WERI-Rb-1 (cell line): ENCODE measurements around the gene LIPI.
A peak's percentile ranks its signal among the peaks of the same experiment; 100 is the strongest.
"Not testable (repeated sequence)": the region's sequence is repeated elsewhere in the genome, so short reads cannot be mapped to it uniquely, and the experiment has no call there.

ENCODE experiments used
- DNase-seq: peaks from one replicate; pipeline ENCODE4 v3.0.0-alpha.2; 2020
- H3K27ac ChIP-seq: fragments of 250-450 bp; sonication (Bioruptor Pico); 2 replicates; pipeline ENCODE4 v1.5.1; 2020; ENCODE audit warnings: mild to moderate bottlenecking, moderate library complexity
- H3K27me3 ChIP-seq: fragments of 250-450 bp; sonication (Bioruptor Pico); 2 replicates; pipeline ENCODE4 v1.5.1; 2021; ENCODE audit warnings: mild to moderate bottlenecking, low read depth, moderate library complexity; ENCODE audit not compliant: insufficient read depth, severe bottlenecking
- H3K36me3 ChIP-seq: fragments of 250-450 bp; sonication (Bioruptor Pico); 2 replicates; pipeline ENCODE4 v1.5.1; 2020; ENCODE audit warnings: mild to moderate bottlenecking, moderate library complexity
- H3K4me3 ChIP-seq: 2 replicates; pipeline ENCODE4 v1.5.1; 2011; ENCODE audit warnings: low read depth, mild to moderate bottlenecking, control low read depth, low read length
- H3K9me3 ChIP-seq: fragments of 250-450 bp; sonication (Bioruptor Pico); 2 replicates; pipeline ENCODE4 v1.5.1; 2021; ENCODE audit warnings: mild to moderate bottlenecking, moderate library complexity; ENCODE audit not compliant: severe bottlenecking
- TF ChIP-seq, protein P1 (sequence below): IDR thresholded peaks from 2 replicates; pipeline ENCODE4 v1.5.1; 2011; ENCODE audit warnings: low read depth, mild to moderate bottlenecking, control low read depth, inconsistent platforms, low read length

Gene LIPI

DNA sequence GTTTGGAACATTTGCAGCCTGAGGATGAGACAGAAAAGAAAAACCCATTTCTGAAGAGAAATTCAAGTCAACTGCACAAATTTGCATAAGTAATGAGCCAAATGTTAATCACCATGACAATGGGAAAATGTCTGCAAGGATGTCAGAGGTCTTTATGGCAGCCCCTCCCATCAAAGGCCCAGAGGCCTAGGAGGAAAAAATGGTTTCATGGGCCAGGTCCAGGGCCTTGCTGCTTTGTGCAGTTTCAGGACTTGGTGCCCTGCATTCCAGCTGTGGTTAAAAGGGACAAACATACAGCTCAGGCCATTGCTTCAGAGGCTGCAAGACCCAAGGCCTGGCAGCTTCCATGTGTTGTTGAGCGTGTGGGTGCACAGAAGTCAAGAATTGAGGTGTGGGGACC, 18.6 kb upstream of the LIPI start:
- H3K27me3 ChIP-seq = no peaks in the 10 kb centered on the region

DNA sequence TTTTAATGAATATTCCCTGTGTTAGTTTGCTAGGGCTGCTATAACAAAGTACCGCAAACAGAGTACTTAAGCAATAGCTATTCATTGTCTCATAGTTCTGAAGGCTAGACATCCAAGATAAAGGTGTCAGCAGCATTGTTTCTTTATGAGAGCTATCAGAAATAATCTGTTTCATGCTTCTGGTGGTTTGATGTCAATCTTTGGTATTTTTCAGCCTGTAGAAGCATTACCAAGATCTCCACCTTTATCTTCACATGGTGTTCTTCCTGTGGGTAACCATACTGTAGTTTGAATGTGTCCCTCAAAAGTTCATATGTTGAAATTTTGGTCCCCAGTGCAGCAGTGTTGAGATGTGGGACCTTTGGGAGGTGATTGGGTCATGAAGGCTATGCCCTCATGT, 12.6 kb upstream of the LIPI start:
- Histone ChIP-seq H3K4me3 (no peak overlapping the region), H3K9me3 (no peaks in the 10 kb centered on the region), H3K27me3 (no peaks in the 10 kb centered on the region), H3K27ac (no peak overlapping the region), H3K36me3 (no peaks in the 10 kb centered on the region)
- TF ChIP-seq, protein P1, sequence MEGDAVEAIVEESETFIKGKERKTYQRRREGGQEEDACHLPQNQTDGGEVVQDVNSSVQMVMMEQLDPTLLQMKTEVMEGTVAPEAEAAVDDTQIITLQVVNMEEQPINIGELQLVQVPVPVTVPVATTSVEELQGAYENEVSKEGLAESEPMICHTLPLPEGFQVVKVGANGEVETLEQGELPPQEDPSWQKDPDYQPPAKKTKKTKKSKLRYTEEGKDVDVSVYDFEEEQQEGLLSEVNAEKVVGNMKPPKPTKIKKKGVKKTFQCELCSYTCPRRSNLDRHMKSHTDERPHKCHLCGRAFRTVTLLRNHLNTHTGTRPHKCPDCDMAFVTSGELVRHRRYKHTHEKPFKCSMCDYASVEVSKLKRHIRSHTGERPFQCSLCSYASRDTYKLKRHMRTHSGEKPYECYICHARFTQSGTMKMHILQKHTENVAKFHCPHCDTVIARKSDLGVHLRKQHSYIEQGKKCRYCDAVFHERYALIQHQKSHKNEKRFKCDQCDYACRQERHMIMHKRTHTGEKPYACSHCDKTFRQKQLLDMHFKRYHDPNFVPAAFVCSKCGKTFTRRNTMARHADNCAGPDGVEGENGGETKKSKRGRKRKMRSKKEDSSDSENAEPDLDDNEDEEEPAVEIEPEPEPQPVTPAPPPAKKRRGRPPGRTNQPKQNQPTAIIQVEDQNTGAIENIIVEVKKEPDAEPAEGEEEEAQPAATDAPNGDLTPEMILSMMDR = no peak
- no peak for DNase-seq

More for the DNA sequence above, 18.6 kb upstream of the LIPI start:
- DNase-seq = no peak
- TF ChIP-seq, protein P1 = no peak
- H3K4me3 ChIP-seq = no peak overlapping the region
- H3K9me3 ChIP-seq = peaks cover 9% of the 10 kb centered on the region
- no peaks in the 10 kb centered on the region for H3K36me3 ChIP-seq
- no peak overlapping the region for H3K27ac ChIP-seq

DNA sequence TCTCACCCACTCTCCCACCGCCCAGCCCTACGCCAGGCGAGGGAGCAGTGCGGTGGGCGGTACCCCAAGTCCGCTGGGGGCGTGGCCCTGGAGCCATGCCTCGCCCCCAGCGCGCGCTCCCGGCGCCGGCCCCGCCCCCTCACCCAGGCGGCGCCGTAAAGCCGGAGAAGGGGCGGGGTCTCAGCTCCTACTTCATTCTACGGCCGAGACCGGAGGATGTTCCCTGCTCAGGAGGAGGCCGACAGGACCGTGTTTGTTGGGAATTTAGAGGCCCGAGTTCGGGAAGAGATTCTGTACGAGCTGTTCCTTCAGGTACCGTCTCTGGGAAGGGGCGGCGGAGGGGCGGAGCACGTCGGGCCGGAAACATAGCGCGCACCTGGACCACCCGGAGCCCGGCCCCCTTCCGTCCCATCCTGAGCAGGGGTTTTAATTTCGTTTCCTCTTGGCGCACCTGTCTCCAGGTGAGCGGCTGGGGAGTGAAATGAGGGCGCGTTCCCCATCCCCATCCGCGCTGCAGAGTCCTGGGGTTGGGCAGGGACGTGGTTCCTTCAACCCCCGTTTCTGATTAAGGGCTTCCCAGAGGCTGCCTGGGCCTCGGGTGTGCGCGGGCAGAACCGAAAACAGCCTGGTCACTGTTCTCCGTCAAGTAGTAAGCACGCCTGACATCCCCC, 5.4 kb upstream of the LIPI start, which contains the start of gene RBM11:
Gene RBM11 (plus strand): TSS at position 187 of the 671 bp plus-strand sequence. CDS start 30 bp downstream, at position 217.
- Histone ChIP-seq H3K27ac (peak within 1 kb of the TSS; percentile 21; the same call in 1 of the 2 replicates), H3K27me3 (no peaks in the 10 kb centered on the region), H3K4me3 (peak within 1 kb of the TSS; percentile 77), H3K36me3 (no peaks in the 10 kb centered on the region), H3K9me3 (no peaks in the 10 kb centered on the region)
- TF ChIP-seq, protein P1 = no peak
- peak; percentile 78 for DNase-seq

DNA sequence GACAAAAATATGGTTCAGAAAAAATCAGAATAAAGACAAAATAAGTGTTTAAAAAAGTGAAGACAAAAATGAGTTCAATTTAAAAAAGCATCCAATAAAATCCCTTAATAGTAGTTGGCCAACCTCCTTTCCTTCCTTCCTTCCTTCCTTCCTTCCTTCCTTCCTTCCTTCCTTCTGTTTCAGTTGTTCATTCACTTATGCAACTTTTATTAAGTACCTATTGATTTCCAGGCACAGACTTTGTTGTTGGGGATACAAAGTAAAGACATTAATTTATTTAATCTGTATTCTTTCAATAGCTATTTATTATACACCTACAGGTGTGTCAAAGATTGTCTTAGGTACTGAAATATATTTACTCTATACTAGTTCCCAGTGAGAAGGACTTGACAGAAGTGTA, 2.4 kb upstream of the LIPI start:
- H3K36me3 ChIP-seq = no peaks in the 10 kb centered on the region
- H3K4me3 ChIP-seq = no peak overlapping the region
- no peaks in the 10 kb centered on the region for H3K27me3 ChIP-seq
- no peaks in the 10 kb centered on the region for H3K9me3 ChIP-seq
- H3K27ac ChIP-seq = no peak overlapping the region
- no peak for DNase-seq
- TF ChIP-seq, protein P1 = no peak

DNA sequence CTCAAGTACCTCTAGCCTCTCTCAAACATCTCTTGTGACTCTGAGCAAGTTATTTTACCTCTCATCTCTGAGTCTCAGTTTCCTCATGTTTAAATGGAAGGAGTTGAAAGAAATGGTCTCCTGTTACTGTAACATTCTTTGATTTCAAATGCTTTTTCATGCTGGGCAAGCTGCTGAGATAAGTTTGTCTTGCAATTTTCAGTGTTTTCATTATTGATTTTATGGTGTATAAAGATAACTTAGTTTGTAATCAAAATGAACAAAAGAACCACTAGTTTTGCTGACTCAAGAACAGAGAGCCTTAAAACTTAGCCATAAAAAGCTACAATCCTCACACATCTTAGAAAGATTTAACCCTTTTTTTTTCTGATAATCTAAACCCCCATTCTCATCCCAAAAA, 4.5 kb downstream of the LIPI start:
- TF ChIP-seq, protein P1 = no peak
- H3K27ac ChIP-seq = no peak overlapping the region
- DNase-seq = no peak
- no peaks in the 10 kb centered on the region for H3K27me3 ChIP-seq
- no peaks in the 10 kb centered on the region for H3K36me3 ChIP-seq
- H3K9me3 ChIP-seq = peaks cover 1% of the 10 kb centered on the region
- H3K4me3 ChIP-seq = no peak overlapping the region

DNA sequence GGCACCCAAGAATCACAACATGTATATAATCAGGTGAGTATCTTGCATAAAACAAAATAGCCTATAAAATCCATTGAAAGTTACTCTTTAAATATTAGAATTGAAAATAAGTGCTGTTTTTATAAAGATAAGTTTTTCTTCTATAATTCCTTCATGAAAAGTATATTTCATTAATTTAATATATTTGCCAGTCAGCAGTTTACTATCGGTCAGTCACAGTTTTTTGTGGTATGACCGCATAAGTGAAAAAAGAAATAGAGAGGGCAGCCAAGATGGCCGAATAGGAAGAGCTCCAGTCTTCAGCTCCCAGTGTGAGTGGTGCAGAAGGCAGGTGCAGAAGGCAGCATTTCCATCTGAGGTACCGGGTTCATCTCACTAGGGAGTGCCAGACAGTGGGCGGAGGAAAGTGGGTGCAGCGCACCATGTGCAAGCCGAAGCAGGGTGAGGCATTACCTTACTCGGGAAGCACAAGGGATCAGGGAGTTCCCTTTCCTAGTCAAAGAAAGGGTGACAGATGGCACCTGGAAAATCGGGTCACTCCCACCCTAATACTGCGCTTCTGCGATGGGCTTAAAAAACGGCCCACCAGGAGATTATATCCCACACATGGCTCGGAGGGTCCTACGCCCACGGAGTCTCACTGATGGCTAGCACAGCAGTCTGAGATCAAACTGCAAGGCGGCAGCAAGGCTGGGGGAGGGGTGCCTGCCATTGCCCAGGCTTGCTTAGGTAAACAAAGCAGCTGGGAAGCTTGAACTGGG, 44.1 kb downstream of the LIPI start:
- H3K27ac ChIP-seq, H3K4me3 ChIP-seq, H3K9me3 ChIP-seq, H3K36me3 ChIP-seq, H3K27me3 ChIP-seq: not testable (repeated sequence)
- peak; percentile 15 for DNase-seq
